GM18502 (cell line): Measurements from ENCODE around the gene VPS39.

Source experiments
- ATAC-seq: cut with Tn5 transposase; IDR thresholded peaks from one replicate; pipeline ENCODE4 v1.9.1; 2021; ENCODE audit warnings: mild to moderate bottlenecking; ENCODE audit not compliant: unreplicated experiment, poor library complexity

VPS39 gene

DNA sequence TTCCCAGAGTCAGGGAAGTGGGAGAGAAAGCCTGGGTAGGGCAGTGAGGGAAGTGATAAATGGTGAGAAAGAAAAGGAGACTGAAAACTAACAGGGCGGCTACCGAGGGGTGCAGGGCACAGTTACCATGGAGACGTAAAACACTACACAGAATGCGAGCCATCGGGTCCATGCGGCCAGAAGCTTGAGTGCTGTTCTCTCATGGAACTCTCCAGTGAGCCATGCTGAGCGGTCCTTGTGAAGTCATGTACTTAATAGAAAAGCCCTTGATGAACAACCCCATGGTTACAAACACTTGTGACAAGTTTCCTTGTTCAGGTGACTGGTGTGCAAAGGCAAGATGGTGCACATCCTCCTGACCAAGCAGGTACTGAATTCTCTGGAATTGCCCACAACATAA lies 48.0 kb downstream of the VPS39 start:
- ATAC-seq: no peak

DNA sequence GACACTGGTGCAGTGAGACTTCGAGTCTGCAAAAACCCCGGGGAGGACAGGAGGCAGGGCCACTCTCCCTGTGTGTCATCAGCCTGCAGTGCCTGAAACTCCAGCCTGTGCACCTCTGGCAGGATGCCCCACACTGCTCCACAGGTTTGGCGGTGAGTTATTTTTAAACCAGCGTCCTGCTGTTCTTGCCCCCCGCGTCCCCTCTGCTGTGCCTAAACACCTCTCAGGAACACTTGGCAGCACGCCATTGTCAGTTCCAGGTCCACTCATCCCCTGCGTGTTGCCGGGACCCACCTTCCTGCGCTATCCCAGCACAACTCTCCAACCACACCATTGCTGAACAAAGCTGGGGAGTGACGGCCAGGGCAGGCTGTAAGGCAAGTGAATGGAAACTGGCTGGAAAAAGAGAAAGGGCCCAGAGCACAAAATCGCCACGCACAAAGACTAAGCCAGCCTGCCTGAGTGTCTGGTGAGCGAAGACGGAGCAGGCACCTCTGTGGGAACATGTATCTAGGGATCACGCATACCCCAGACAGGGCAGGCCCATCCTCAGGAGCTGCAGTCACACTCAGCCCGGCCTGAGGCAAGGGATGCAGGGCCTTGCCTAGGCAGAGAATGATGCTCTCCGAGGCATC lies 48.6 kb downstream of the VPS39 start:
- no peak for ATAC-seq

DNA sequence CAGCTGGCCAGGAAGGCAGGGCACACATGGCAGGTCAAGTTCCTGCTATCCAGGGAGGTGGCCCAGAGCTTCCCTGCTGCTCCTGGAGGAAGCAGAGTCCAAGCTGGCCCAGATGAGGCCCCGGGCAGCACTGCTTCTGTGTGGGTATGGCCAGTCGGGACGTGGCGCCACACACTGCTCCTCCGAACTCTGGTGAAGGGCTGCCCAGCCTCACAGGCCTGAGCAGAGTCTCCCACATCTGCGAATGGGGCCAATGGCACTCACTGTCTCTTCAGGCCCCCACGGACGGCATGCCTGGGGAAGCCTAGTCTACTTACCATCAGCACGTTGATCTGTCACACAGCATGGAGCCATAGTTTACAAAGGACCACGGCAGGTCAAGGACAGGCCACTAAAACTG lies 49.2 kb downstream of the VPS39 start:
- no peak for ATAC-seq

DNA sequence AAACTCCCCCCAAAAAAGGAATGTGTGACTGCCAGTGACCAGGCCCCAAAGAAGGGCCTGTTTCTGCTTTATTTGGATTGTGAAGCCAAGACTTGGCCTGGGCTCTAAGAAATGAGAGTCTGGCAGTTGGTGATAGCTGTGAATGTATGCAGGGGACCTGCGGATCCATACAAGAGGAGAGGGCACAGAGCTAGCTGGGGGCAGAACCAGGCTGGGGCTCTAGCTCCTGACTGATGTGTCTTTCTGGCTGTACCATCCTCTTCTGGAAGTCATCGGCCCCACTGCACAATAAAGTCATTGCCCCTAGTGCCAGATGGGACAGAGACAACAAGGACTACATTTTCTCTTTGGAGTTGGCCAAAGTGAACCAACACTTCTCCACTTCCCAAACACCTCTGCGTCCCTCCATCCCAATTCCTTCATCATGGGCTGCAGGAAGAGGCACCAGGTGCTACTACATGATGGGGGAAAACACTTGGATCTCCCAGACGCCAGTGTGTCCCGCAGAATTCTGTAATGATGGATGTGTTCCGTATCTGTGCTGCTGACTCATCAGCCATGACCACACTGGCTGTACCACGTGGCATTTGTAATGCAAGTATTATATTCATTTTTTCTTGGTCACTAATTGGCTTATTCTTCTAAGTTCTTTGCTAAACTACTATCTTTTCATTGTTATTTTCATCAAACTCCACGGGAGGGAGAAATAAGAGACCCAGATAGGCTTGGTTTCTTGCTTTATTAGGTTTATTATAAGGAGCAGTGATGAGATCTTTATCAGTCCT lies 49.9 kb downstream of the VPS39 start:
- ATAC-seq: no peak

DNA sequence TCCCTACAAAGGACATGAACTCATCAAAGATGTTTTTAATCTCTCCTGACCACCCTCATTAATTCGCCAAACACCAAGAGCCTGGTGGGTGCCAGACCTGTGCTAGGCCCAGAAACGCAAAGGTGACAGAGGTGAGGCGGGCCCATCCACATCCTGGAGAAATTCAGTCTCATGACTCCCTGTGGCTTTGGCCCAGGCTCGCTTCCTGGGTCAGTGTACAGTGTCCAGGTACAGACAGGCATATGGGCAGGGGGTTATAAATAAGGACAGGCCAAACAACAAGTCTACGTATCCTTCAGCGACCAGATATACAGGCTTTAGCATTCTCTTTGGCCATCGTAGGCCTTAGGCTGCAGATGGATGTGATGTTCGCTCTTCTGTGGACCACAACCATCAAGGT lies 50.7 kb downstream of the VPS39 start:
- ATAC-seq: no peak

DNA sequence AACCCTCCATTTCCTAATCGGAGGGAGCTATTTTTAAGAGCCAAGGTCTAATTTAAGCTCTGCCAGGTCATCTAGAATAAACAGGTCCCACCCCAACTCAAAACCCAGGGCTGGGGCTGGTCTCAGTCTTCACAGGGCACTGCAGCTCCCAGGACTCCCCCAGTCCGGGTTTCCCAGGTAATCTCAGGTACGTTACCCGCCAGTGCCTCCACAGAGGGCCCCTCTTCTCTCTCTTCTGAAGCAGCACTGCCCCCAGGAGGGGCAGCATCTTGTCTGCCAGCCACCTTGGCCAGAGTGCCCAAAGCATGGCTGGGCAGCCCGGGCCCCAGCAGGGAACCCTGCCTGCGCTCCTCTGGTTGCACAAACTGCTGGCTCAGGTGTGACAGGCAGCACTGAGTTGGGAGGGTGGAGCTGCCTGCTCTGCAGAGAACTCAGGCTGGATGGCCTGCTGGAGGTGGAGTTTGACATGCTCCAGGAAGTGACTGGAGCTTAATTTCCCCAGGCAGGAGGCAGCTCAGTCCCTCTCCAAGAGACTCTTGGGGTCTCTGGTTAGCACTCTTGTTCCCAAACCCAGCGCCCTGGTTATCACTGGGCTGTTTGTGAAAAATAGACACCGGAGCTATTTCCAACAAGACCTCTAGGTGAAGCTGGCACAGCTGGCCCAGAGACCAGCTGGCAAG lies 51.7 kb downstream of the VPS39 start, which contains the start of gene PLA2G4F:
TSS of gene PLA2G4F (minus strand) at position 394 of the 680 bp plus-strand sequence. CDS start at position 307, 87 bp downstream.
- ATAC-seq: no peak

DNA sequence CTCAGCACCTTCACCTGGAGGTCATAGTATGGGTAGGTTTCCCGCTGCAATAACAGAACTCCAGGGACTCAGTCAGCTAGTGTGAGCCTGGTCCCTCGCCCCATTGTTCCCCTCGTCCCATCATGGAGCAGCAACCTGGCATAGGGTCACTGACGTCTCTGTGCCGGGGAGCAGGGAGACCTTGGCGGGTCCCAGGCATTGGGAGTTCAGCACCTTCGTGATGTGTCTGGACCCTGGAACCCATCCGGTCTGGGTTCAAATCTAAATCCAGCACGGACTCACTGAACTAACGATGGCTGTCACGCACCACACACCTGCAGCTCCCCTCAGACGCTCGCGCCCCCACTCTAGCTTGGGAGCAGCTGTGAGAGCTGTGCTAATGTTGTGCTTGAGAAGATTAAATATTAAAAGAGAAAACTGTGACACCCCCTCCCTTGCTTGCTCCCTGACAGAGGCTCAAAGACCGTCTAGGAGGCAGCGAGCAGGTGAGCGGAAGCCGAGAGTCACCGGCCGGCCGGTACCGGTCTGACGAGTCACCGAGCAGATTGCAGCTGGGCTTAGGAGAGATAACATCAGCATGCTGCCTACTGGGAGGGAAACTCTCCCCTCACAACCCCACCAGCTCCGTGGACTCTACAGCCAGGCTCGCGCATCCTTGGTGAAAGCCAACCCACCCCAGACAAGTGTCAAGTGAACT lies 52.4 kb downstream of the VPS39 start:
- no peak for ATAC-seq

DNA sequence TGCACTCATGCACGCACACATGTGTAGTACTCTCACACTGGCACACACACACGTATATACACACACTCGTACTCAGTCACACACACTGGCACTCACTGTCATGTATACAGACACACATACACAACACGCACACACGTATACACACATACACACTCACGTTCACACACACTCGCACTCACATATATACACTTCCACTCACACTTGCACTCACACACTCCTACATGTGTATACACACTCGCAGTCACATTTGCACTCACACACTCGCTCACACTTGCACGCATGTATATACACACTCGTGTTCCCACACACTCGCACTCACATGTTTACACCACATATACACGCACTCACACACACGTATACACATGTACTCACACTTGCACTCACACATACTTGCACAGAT lies 53.1 kb downstream of the VPS39 start:
- no peak for ATAC-seq

DNA sequence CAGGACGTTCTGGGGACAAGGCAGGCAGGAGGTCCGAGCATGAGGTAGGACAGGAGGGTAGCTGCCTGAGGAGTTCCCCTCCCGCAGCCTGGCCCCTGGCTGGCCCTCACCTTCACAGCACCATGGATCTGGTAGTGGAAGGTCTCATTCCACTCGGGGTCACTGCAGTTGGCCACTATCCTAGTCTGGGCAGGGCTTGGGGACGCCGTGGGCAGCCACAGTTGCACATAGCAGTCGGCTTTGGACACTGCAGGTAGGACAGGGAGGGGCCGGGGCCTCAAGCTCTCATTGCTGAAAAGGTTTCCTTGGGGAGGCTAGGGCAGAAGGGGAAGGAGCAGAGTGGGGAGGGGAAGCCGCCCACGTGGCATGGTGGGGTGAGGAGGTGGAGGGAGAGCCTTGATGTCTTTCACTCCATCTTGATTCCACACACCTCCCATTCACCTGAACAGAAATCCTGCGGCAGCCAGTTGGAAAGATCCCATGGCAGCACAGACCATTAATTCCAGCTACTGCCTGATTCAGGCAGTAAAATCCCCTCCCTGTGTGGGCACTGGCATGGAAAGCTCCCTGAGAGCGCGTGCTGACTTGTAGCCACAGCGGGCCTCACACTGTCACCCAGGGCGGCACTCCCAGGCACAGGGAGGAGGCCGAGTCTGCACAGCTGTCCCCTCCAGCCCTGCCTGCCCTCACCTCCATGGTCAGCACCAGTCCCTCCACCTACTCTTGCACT lies 53.7 kb downstream of the VPS39 start:
- ATAC-seq: no peak

DNA sequence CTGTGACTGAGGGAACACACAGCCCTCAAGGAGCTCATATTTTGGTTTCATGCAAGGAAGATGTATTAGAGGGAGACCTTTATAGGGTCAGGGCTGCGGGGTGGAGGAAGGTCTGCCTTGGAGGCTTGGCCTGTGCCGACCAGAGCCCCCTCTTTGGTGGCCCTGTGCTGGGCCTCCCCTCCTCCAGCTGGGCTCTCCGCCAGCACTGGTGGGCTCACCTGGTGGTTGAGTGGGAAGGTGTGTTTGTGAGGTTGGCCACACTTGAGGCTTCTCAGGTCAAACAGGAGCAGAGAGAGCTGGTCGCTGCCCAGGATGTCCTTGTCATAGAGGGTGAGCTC lies 54.3 kb downstream of the VPS39 start:
- no peak for ATAC-seq

DNA sequence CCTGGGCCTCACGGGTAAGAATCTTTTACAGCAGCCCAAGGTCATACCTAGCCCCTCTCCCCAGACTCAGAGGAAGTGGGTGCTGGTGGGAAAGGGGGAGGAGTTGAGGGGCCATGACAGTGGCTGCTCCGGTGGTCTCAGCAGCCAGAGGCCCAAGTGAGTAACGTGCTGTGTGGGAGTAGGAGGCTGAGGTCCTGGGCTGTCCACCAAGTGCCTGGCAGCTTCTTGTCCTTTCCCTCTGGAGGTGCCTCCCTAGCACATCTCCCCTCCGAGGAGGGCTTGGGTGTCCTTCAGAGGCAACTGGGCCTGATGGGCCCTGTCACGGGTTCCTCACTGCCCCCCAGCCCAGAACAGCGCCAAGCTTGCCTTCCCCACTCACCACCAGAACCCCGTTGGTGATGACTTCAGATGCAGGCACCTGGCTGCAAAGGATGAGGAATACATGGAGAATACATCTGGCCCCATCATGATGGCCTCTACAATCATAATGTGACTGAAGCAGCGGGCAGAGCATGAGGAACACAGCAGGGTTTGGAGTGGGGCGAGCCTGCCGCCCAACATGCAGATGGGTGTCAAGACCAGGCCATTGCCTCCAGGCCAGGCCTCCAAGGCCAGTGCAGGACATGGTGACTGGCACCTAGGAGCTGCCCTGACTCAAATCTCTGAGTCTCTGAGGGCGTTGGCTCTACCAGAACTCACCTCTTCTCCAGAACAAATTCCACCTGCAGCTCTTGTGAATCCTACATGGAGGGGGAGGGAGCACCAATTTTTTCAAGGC lies 55.0 kb downstream of the VPS39 start:
- ATAC-seq: no peak

DNA sequence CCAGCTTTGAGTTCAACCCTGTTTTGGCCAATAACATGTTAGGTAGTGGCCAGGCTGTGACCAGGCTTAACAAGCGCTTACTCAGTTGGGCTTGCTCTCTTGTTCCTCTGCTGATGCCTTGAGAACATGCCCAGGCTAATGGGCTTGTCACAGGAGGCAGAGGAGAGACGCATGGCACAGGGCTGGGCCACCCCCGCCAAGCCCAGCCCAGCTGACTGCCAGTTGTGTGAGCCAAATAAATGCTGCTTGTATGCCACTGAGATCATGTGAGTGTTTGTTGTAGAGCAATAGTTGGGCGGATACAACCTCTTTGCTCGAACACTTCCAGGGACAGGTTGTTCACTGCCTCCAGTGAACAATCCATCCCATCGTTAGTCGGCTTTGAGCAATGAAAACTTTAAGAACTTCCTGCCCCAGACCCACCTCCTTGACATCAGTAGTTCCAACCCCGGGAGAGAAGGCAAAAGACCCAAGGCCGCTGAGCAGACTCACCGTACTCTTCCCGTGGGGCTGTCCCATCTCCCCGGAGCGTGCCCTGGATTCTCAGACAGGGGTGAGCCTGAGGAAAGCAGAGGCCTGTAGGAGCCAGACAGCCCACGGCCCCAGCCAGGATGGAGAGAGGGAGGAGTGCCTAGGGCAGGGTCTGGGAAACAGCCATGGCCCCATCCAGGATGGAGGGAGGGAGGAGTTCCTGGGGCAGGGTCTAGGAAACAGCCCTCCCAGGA lies 55.7 kb downstream of the VPS39 start:
- ATAC-seq: no peak

DNA sequence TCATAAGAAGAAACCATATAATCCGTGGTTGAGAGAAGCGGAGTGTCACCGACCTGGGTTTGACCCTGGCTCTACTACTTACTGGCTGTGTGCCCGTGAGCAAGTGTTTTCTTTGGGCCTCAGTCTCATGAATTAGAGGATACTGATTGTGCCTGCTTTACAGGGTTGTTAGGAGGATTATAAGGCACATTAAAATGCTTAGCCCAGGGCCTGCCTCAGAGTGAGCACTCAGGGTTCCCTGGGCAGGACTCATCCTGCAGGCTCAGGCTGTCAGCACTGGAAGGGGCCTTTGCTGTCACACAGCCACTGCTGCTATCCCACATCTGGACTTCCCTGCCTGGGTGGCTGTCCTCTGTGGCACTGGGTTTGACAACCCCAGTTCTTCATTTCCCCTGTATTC lies 56.4 kb downstream of the VPS39 start:
- no peak for ATAC-seq

DNA sequence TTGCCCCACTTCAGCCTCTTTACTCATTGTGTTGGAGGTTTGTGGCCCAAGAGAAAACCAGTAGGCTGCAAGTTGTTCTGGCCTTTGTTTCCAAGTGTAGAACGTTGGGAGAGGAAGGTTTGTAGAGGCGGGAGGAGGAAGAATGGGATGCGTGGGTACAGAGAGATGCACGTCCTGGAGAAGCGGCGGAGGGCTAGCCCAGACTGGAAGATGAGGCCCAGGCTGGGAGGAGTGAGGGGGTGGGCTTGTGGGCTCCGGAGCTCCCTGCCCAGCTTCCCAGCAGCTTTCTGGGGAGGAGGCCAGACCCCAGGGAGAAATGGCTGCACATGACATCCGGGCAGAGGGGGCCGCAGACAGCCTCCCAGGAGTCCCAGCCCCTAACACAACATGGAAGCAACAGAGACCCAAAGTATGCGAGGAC lies 57.0 kb downstream of the VPS39 start:
- no peak for ATAC-seq

DNA sequence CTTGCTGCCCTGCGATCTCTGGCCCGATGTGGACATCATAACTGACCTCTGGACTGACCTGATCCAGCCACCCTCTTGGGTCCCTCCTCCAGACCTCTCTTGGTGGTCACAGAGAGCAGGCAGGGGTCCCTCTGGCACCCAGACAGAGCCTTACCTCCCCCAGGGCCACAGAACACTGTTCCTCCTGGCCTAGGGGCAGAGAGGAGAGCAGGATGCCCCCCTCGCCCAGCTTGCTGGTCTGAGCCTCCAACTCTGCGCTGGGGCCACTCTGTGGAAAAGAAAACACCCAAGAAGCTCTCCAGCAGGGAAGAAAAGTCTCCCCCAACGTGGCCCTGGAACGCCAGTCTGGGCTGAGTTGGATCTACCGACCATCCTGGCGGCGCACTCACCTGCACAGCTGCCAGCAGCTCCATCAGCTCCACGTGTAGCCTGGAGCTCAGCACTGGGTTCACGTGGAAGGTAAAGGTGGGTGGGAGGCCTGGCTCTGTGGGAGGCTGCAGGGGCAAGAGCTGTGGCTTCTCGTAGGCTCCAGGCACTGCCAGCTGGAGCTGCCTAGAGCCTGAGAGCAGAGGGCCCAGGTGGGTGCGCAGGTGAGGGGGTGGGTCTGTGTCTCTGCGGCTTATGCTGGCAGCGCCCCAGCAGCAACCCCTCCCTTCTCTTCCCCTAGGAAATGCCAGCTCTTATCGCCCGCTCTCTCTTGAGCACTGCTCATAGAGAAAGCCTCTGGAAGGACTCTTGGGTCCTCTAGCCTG lies 57.7 kb downstream of the VPS39 start:
- ATAC-seq: no peak

DNA sequence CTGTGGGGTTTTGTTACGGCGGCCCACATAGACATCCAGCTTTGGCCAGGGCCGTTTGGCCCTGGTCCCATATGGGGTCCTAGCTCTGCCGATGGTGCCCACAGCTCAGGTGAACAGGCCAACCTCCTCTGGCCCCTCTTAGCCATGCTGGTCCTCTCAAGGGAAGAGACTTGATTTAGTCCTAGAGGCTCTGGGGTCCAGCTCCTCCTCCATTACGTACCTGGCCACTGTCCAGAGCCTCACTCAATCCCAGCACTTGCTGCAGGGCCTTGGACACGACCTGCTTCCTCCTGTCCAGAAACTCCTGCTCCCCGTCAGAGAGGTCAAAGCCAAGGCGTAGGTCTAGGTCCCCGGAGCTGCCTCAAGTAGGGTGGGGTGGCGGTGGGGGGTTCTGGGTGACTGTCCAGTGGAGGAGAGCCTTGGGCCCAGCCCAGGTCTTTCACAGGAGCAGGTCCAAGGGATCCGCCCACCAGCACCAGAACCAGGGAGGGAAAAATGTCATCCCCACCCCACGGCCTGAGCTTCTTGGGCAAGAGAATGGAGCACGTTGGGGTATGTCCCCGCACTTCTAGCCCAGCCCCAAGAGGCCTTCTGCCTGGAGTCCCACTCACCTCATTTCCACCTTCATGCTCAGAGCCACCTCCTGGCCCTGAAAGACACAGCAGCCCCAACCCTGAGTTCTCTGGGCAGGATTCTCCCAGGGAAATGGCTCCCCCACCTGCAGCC lies 58.4 kb downstream of the VPS39 start:
- ATAC-seq: no peak

DNA sequence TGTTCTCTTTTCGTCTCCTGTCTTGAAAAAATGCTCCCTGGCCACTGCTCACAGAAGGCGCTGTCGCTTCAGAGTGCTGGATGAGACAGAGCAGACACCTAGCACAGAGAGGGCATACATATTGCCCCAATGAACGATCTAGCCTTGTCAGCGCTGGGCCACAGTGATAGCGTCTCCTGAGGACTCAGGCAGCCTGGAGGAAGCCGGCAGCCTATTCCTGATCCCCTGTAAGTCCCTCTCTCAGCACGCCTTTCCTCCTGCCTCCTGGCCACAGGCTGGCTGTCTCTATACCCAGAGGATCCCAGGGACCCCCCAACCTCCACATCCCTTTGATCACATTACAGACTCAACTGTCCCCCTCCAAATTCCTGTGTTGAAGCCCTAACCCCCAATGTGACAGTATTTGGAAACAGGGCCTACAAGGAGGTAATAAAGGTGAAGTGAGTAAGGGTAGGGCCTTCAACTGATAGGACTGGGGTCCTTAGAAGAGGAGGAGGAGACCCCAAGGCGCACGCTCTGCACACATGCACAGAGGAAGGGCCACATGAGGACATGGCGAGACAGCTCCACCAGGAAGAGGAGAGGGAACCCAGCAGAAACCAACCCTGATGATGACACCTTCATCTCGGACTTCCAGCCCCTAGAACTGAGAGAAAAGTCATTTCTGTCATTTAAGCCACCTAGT lies 59.2 kb downstream of the VPS39 start:
- no peak for ATAC-seq
